HG02623 (cell line): Measurements from ENCODE around the gene DOK4.
"Not testable (repeated sequence)": the region's sequence is repeated elsewhere in the genome, so short reads cannot be mapped to it uniquely, and the experiment has no call there.

ENCODE experiments used
- ATAC-seq: cut with Tn5 transposase; IDR thresholded peaks from one replicate; pipeline ENCODE4 v1.9.1; 2021; ENCODE audit warnings: moderate library complexity; ENCODE audit not compliant: unreplicated experiment

Gene DOK4

DNA sequence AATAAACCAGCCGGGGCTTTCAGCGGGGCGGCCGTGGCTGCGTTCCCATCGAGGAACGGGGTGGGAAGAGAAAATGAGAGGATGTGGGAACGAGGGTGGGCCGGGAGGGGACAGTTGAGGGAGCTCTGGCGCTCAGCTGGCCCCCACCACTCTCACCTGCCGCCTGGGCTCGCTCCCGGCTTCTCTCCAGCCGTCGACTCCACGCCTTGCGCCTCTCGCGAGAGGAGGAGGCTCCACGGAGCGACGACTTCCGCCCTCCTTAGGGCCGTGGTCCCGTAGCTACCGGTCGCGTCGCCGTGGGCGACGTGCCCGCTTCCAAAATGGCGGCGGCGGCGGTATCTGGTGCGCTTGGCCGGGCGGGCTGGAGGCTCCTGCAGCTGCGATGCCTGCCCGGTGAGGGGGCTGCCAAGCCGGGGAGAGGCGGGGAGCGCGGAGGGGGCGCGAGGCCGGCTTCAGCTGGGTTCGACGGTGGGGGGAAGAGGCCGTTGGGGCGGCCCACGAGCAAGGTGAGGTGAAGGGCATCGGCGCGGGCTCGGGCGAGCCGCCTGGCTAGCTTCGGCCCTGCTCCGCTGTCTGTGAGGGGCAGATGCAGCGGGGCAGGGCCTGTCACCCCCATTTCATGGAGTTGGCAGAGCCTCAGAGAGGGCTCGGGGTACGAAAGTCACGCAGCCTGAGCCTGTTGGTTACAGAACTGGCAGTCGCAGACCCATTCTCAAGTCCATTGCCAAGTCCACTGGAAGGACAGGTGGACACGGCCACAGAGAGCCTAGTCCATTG is 38.9 kb downstream of the DOK4 start, which contains the start of the genes CIAPIN1 and COQ9:
Gene CIAPIN1, minus strand, starts transcription at position 200 of the 777 bp plus-strand sequence. CDS start 6,457 bp downstream, outside the sequence.
Gene COQ9, plus strand, starts transcription at position 294 of the 777 bp plus-strand sequence. Its CDS starts 27 bp downstream, at position 321.
- peak; percentile 98 for ATAC-seq

DNA sequence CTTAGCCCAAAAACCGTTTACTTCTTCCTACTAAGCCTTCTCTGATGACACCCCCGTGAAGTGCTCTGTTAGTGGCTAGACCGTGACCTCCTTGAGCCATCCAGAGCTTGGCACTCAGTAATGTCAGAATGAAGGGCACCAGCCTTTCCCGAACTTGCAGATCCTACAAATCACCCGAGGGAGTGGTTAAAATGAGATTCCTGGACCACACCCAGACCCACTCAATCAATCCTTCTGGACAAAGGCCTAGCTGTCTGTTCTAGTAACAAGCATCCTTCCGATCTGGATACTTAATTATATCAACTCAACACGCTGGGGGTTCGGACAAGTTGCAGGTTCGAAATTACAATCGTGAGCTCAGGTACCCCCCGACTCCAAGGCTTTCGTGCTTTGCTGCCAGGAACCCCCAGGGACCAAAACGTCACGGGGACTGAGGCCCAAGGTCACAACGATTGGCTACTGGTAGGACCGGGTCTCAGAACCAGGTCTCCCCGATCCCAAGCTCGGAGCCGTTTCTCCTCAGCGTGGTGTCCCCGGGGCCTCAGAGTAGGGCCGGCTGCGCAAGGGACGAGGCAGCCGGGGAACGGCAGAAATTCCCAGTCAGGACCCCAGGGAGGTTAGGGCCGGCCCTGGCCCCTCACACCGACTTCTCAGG is 39.6 kb downstream of the DOK4 start:
- peak; percentile 11 for ATAC-seq

DNA sequence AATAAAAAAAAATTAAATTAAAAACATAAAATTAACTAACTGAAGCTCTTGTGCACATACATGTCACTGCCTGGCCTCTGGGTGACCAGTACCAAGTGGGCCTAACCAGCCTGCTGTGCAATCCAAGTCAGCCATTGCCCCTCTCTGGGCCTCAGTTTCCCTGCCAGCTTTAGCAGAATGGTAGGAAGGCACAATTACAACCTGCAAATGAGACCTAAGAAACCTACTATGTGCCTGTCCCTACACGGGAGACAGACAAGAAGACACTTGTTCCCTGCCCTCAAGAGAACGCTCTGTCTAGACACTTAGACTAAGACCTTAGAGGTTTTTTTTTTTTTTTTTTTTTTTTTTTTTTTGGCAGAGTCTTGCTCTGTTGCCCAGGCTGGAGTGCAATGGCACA is 40.8 kb downstream of the DOK4 start:
- ATAC-seq = no peak

DNA sequence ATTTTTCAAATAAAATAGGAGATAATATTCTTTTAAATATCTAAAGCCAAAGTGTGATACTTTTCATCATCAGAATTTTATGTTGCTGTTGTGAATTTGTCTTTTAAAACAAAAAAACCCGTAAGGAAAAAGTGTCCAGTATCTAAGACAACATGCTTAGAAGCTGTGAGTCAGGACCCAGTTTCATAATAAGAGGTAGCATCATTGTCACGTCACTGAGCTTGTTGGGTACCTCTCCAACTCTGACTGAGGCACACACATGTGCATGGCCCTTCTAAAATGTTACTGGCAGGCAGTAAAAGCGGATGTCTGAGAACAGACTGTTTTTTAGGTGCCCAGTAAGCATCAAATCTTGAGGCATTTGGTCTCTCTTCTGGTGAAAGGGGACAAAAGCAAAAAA is 41.6 kb downstream of the DOK4 start:
- no peak for ATAC-seq

DNA sequence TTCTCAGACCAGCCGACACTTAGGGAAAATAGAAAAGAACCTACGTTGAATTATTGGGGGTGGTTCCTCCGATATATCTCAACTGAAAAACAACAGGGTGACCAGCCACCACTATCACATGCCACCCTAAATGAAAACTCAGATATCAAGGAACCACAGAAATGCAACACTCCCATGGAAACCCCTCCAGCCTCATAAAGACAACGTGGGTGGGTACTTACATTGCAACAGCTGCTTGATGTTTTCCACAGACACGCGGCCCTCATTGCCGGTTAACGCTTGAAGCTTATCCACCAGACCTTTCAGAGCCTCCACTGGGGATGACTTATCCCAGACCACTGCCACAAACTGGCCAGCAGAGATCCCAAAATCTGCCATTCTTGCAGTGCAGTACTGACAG is 45.7 kb downstream of the DOK4 start:
- not testable (repeated sequence) for ATAC-seq

DNA sequence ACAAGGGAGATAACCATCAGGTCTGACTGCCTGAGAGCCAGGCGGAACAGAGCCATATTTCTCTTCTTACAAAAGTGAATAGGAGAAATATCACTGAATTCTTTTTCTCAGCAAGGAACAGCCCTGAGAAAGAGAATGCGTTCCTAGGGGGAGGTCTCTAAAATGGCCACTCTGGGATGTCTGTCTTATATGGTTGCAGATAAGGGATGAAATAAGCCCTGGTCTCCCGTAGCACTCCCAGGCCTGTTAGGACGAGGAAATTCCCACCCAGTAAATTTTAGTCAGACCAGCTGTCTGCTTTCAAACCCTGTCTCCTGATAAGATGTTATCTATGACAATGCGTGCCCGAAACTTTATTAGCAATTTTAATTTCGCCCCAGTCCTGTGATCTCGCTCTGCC is 46.3 kb downstream of the DOK4 start:
- not testable (repeated sequence) for ATAC-seq

DNA sequence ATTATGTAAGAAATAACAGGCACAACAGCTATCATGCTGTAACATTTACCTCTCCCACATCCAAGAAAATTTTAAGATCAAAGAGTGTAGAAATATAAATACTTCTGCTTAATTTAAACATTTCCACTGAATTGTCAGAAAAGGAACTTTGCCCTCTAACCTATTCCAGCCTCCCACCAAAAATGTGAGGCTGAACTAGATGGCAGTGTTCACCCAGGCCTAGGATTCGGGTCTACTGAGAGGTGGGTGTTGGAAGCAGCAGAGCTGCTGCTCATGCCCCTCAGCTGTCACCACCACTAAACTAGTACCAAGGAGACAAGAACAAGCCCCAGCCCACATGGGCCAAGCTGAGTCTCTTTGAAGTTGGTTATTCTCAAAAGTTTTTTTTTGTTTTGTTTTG is 50.5 kb downstream of the DOK4 start:
- ATAC-seq = no peak

DNA sequence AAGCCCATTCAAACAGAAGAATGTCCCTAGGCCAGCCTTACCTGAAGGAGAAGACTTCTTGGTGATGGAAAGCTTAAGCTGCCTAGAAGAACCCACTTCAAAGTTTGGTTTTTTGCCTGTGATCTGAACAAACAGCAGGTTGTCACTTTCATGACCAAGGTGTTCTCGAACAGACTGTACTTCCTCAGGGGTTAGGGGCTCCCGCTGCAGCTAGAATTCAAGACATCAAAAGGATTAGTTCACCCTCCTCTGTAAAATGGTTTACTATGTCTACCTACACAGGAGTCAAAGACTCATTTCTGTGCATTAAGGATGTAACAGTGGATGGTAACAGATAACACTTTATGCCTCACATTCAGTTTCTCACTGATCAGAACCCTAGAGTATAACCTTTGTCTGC is 52.3 kb downstream of the DOK4 start:
- no peak for ATAC-seq

DNA sequence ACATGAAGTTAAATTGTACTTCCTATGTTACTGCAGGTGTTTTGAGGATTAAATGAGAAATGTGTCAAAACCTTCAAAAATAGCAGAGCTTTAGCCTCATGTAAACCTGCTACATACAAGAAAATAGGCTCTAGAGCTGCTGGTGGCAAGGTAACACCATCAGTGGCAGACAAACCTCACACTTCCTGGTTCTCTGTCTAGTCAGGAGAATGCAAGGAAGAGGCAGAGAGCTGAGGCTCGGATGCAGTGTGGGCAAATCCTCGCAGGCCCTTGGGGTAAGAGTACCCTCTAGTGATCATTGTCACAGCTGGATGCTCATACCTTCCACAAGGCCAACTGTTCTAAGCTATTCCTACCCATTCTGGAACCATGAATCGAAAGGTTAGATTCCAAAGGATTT is 53.3 kb downstream of the DOK4 start:
- ATAC-seq = no peak

DNA sequence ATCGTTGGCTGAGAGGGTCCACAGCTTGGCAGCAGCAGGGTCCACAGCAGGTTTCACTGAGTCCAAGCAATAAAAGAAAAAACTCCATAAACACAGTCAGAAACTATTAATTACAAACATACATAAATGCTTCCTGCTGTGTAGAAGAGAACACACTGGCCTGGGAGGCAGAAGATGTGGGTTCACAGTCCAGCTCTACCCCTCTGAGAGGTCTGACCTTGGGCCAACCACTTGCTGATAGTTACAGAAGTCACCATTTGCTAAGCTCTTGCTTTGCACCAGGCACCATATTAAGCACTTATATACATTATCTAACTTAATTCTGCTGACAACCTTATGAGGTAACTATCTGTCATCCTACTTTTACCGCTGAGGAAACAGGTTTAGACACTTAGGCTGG is 53.8 kb downstream of the DOK4 start:
- no peak for ATAC-seq

DNA sequence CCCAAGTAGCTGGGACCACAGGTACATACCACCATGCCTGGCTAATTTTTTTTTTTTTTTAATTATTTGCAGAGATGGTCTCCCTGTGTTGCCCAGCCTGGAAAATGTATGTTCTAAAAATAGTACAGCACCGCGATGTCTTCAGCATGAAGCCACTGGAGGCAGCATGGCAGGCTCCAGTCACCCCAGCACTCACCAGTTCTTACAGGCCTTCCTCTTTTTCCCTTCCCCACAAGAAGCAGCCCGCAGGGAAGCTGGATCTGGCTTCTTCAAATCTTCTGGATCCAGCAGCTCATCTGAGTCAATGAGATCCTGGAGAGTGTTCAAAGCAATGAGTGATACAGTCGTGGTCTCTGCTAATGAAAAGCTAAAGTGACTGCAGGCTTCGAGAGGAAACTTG is 55.3 kb downstream of the DOK4 start:
- no peak for ATAC-seq

DNA sequence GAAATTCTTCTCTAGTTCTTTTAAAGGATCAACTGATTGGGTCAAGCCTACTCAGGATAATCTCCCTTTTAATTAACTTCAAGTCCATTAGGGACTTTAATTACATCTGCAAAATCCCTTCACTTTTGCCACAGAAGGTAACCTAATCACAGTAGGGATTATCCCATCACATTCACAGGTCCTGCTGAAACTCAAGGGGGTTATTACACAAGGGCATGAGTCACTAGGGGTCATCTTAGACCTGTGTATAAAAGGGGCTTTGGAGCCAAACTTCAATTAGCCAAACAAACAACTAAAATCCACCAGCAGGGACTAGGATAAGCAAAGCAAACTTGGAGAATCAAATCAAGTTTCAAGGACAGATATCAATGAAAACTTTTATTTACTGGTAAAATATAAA is 58.5 kb downstream of the DOK4 start:
- no peak for ATAC-seq

DNA sequence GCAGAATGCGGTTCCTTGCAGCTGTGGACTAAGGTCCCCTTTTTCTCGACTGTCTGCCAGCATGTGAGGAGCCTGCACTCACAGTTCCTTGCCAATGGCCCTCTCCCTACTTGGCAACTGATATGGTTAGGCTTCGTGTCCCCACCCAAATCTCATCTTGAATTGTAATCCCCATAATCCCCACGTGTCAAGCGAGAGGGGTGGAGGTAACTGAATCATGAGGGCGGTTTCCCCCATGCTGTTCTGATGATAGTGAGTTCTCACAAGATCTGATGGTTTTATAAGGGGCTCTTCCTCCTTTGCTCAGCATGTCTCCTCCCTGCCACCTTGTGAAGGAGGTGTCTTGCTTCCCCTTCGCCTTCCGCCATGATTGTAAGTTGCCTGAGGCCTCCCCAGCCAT is 59.0 kb downstream of the DOK4 start:
- no peak for ATAC-seq

DNA sequence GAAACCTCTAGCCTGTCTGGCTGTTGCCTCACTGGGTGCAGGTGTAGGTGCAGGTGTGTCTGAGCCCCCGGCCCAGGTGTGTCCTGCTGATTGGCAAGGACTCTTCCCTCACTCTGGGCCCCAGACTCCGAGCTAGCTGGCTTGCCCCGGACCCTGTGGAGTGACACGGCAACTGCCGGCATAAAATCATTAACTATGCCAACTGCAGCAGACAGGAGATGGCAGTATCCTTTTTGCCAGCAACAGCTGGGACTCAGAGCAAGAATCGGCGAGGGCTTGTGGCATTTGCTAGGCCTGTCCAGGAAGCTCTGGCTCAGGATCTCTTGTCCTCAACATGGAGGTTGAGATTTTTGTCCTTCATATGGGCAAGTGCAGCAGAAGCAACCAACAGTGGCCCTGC is 59.9 kb downstream of the DOK4 start:
- ATAC-seq = no peak

DNA sequence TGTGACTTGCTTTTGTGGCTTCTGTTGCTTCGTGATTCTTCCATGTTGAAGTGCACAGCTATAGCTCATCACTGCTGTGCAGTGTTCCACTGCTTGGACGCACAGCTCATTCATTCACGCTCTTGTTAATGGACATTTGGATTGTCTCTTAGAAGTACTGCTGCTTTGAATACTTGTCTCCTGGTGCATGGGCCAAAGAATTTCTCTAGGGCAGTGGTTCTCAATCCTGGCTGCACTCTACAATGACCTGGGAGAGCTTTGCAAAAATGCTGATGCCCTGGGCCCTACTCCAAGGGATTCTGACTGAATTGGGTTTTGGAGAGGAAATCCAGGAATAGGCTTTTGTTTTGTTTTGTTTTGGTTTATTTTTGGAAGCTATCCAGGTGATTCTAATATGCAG is 61.7 kb downstream of the DOK4 start:
- ATAC-seq = no peak

DNA sequence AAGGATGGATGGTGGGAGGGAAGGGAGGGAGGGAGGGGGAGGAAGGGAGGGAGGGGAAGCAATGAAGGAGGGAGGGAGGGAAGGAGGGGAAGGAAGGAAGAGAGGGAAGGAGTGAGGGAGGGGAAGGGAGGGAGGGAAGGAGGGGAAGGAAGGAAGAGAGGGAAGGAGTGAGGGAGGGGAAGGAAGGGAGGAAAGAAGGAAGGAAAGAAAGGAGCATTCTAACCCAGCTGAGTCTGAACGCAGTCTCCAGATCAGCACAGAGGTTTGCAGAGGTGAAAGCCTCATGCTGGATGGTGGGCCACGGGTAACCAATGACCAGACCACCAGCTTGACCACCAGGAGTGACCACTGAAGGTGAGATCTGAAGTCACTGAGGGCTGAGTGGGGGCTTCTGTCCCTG is 63.1 kb downstream of the DOK4 start:
- no peak for ATAC-seq

DNA sequence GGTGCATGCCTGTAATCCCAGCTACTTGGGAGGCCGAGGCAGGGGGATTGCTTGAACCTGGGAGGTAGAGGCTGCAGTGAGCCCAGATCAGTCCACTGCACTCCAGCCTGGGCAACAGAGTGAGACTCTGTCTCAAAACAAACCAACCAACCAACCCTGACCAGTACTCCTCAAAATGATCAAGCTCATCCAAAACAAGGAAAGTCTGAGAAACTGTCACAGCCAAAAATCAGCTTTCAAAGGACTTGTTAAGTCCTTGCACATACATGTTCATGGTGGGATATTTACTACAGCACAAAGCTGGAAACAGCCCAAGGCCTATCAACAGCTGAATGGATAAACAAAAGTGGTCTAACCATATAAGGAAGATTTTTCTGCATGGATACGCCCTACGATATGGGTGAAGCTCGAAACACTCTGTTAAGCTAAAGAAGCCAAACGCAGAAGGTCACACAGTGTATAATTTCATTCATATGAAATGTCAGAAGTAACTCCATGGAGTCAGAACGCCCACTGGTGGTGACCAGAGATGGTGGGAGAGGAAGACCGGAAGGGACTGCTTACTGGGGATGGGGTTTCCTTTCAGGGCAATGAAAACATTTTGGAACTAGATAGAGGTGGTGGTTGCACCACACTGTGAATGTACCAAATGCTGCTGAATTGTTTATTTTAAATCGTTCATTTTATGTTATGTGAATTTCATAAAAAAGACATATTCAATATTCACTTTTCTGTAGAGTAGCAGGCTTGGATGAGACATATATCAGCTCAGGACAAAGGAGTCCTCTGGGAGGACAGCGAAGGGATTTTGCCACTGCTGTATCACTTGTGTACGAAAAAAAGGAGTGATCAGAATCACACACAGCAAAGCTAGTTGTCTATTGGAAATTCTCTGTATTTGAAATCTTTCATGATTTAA is 64.0 kb downstream of the DOK4 start:
- no peak for ATAC-seq
